Mucosa of descending colon (tissue), 3 donors: ENCODE results near the gene ZNF841. TPM values are rescaled to one million over a fixed set of nuclear protein-coding genes. Genes with fewer than 3 reads are reported as not detected.
"Not testable (repeated sequence)": the region's sequence is repeated elsewhere in the genome, so short reads cannot be mapped to it uniquely, and the experiment has no call there.

Experiments used
- ATAC-seq: fragments of 200-7000 bp; cut with Tn5 transposase; one replicate; pipeline ENCODE4 v1.9.1; 2020; ENCODE audit warnings: mild to moderate bottlenecking, moderate library complexity
- DNase-seq, 3 donors: peaks; one replicate each; pipeline ENCODE4 v3.0.0-alpha.2; 2020
- H3K36me3 ChIP-seq: fragments of 200-600 bp; one replicate; pipeline ENCODE4 v1.8.0; 2021; ENCODE audit warnings: low read depth, mild to moderate bottlenecking
- H3K4me1 ChIP-seq: fragments of 200-600 bp; one replicate; pipeline ENCODE4 v1.8.0; 2021; ENCODE audit warnings: low read depth, mild to moderate bottlenecking
- H3K4me3 ChIP-seq: fragments of 200-600 bp; one replicate; pipeline ENCODE4 v1.8.0; 2021; ENCODE audit warnings: mild to moderate bottlenecking
- H3K9me3 ChIP-seq: fragments of 200-600 bp; one replicate; pipeline ENCODE4 v1.8.0; 2021; ENCODE audit warnings: mild to moderate bottlenecking
- CTCF ChIP-seq: fragments of 200-600 bp; IDR thresholded peaks from one replicate; pipeline ENCODE4 v1.8.0; 2022; ENCODE audit warnings: antibody characterized with exemption, mild to moderate bottlenecking
- intact Hi-C, 2 donors: fragments of 100-400 bp; cut with DNase I in 1 of 2; cut with micrococcal nuclease in 1 of 2; formaldehyde crosslinking; loops; one replicate each; pipeline versions ENCODE4 v1.11.0 to v1.11.1; 2022; cut with DNase I, micrococcal nuclease
- total RNA-seq, 3 donors: library from RNA; stranded (reverse); fragmentation: NEBNext Ultra II Directional in 2 of 3; extraction: Animal tissue kit (Norgen Biotek cat#: 25700) in 2 of 3; gene quantifications; one replicate each; pipeline versions ENCODE4 v1.2.1 to v1.2.4, GENCODE V29; 2021 to 2023
- donor health status: DM: no; HTN: no; CAD: no; lungs with moderate emphysema.
- donor health status: DM: no; HTN: no; CAD: no.
- donor health status: DM: no; HTN: yes; CAD: no.

ZNF841 gene
- total RNA-seq, 3 donors from 2014 or later = 13.4 to 22.4 (median 20.1) TPM

GRCh38 chr19:52065399-52065798 is 30.2 kb downstream of the ZNF841 start:
- no peak for TF ChIP-seq CTCF
- no peak for DNase-seq
- no peak overlapping the region for H3K4me3 ChIP-seq
- H3K4me1 ChIP-seq = no peaks in the 10 kb centered on the region
- peaks cover 19% of the 10 kb centered on the region for H3K36me3 ChIP-seq
- ATAC-seq = no peak
- intact Hi-C loops = no loop called here
- peaks cover 99% of the 10 kb centered on the region for H3K9me3 ChIP-seq

GRCh38 chr19:52056480-52056879 is 39.1 kb downstream of the ZNF841 start:
- DNase-seq, intact Hi-C loops, ATAC-seq, H3K4me3 ChIP-seq, H3K4me1 ChIP-seq, H3K36me3 ChIP-seq: not testable (repeated sequence)
- H3K9me3 ChIP-seq = peaks cover 90% of the 10 kb centered on the region

DNA sequence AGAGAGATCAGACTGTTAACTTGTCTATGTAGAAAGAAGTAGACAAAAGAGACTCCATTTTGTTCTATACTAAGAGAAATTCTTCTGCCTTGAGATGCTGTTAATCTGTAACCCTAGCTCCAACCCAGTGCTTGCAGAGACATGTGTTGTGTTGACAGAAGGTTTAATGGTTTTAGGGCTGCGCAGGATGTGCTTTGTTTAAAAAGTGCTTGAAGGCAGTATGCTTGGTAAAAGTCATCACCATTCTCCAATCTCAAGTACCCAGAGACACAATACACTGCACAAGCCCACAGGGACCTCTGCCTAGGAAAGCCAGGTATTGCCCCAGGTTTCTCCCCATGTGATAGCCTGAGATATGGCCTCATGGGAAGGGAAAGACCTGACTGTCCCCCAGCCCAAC is 43.8 kb downstream of the ZNF841 start:
- H3K9me3 ChIP-seq = peaks cover 57% of the 10 kb centered on the region
- DNase-seq, H3K36me3 ChIP-seq, intact Hi-C loops, H3K4me3 ChIP-seq, H3K4me1 ChIP-seq, ATAC-seq: not testable (repeated sequence)

DNA sequence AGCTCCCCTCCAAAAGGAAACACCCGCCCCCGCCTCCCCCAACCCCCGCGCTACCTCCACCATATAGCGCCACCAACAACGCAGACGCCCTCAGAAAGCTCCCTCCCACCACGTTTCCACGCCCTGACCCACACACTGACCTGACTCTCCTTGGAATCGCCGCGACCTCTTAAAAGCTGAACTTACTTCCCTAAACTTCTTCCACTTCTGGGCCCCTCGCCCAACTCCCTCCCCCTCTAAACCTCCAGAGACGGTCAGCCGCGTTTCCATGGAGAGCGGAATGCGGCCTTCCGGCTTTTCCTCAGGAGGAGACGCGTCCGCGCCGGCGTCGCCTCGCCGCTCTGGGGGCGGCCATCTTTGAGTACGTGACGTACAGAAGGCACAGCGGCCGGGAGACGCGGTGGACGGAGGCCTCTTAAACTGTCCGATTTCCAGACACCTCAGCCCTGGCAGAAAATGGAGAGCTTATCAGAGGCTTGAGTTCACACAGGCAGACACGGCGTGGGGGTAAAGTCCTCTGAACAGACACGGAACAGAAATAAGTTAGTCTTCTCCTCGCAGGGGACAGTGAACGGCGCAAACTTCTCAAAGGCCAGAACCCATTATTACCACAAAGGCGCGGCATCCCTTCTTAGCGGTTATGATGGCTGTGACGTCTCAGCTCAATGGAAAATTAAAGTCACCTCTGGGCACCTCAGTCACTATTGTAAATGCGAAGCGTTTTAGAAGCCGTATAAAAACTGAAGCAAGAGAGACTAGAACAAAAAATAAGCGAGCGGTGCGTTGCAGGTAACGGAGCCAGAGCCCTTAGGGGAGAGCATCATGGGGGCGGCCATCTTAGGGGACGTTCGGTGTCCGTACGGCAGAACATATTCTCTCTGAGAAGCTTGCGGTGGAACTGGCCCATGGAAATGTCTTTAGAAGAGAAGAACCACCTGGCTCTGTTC is 46.7 kb downstream of the ZNF841 start, which contains the start of gene ZNF432:
ZNF432 (minus strand) TSS at position 284 of the 947 bp plus-strand sequence. CDS start 1,970 bp downstream, outside the sequence.
- DNase-seq (peak; percentile 91 to 94 (median 94)), ATAC-seq (peak; percentile 99)
- Histone ChIP-seq H3K4me3 (peak within 1 kb of the TSS; percentile 37), H3K9me3 (peaks cover 49% of the 10 kb centered on the region), H3K4me1 (no peaks in the 10 kb centered on the region), H3K36me3 (no peaks in the 10 kb centered on the region)
- TF ChIP-seq CTCF = no peak
- intact Hi-C loops = no loop called here

- no peaks in the 10 kb centered on the region for H3K4me1 ChIP-seq
- intact Hi-C loops = no loop called here
- TF ChIP-seq CTCF = no peak
- DNase-seq (no peak), ATAC-seq (no peak)
- peaks cover 44% of the 10 kb centered on the region for H3K36me3 ChIP-seq
- H3K4me3 ChIP-seq = no peak overlapping the region
- H3K9me3 ChIP-seq = peaks cover 93% of the 10 kb centered on the region
Observed at GRCh38 chr19:52039169-52039568, 56.4 kb downstream of the ZNF841 start.

DNA sequence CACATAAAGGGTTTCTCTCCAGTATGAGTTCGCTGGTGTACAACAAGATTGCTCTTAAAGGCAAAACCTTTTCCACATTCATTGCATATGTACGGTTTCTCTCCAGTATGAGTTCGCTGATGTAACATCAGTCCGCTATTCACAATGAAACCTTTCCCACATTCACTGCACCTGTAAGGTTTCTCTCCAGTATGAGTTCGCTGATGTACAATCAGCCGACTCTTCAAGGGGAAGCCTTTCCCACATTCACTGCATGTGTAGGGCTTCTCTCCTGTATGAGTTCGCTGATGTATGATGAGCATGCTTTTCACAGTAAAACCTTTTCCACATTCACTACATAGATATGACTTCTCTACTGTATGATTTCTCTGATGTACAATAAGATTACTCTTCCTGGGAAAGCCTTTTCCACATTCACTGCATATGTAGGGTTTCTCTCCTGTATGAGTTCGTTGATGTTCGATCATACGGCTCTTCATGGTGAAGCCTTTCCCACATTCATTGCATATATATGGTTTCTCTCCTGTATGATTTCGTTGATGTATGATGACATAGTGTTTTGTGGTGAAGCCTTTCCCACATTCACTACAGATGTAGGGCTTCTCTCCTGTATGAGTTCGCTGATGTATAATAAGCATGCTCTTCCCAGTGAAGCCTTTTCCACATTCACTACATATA is 61.4 kb downstream of the ZNF841 start:
- no peak overlapping the region for H3K4me3 ChIP-seq
- H3K9me3 ChIP-seq = peaks cover 96% of the 10 kb centered on the region
- peaks cover 32% of the 10 kb centered on the region for H3K36me3 ChIP-seq
- intact Hi-C loops = no loop called here
- DNase-seq = no peak
- ATAC-seq = no peak
- H3K4me1 ChIP-seq = no peaks in the 10 kb centered on the region
- no peak for TF ChIP-seq CTCF
